Progenitor cell of endocrine pancreas (in vitro differentiated cells): ENCODE data around the gene ANO2. TPM values are rescaled to one million over a fixed set of nuclear protein-coding genes. Genes with fewer than 3 reads are reported as not detected.

Experiments used
- DNase-seq: peaks from one replicate; pipeline ENCODE4 v3.0.0; 2021; ENCODE audit warnings: low spot score; ENCODE audit not compliant: unreplicated experiment
- H3K27ac Mint-ChIP-seq: 2 replicates; pipeline ENCODE4 v1.8.0; 2021; ENCODE audit warnings: mild to moderate bottlenecking, moderate library complexity, mixed read lengths
- H3K27me3 Mint-ChIP-seq: 2 replicates; pipeline ENCODE4 v1.8.0; 2021; ENCODE audit warnings: mixed read lengths
- H3K36me3 Mint-ChIP-seq: 2 replicates; pipeline ENCODE4 v1.8.0; 2022; ENCODE audit warnings: mixed read lengths; ENCODE audit not compliant: insufficient read depth
- H3K4me1 Mint-ChIP-seq: 2 replicates; pipeline ENCODE4 v1.8.0; 2021; ENCODE audit warnings: low read depth, mixed read lengths
- H3K4me3 Mint-ChIP-seq: 2 replicates; pipeline ENCODE4 v1.8.0; 2021; ENCODE audit warnings: low read depth, mild to moderate bottlenecking, moderate library complexity, mixed read lengths
- H3K9me3 Mint-ChIP-seq: 2 replicates; pipeline ENCODE4 v1.8.0; 2021; ENCODE audit warnings: low read depth, mixed read lengths
- CTCF ChIP-seq: fragments of 200-600 bp; sonication (generic); IDR thresholded peaks from one replicate; pipeline ENCODE4 v1.5.0; 2021; ENCODE audit warnings: antibody characterized with exemption, mild to moderate bottlenecking; ENCODE audit not compliant: unreplicated experiment
- total RNA-seq: library from RNA; stranded (reverse); gene quantifications from 2 replicates; pipeline ENCODE4 v1.2.1, GENCODE V29; 2021

The ANO2 gene
- total RNA-seq, 1 donor from 2014 or later = 2.8 TPM

DNA sequence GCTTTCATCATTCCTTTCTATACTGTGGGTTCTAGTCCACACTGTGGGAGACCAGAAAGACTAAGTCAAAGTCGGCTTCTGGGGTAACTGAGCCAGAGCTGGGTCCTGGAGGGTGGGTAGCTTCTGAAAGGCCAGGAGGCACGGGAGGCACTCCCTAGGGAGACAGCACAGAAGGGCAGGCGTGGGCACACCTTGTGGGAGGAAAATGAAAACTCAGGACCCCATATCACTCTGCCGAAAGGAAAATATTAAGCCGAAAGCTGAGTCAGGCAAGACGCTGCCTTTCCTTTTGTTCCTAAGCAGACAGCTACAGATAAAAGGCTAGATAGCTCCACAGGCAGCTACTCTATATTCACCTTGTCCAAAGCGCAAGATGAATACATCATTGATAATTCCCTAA is 20.7 kb downstream of the ANO2 start:
- no peak overlapping the region for H3K4me3 Mint-ChIP-seq
- peaks cover 45% of the 10 kb centered on the region for H3K27me3 Mint-ChIP-seq
- no peaks in the 10 kb centered on the region for H3K9me3 Mint-ChIP-seq

DNA sequence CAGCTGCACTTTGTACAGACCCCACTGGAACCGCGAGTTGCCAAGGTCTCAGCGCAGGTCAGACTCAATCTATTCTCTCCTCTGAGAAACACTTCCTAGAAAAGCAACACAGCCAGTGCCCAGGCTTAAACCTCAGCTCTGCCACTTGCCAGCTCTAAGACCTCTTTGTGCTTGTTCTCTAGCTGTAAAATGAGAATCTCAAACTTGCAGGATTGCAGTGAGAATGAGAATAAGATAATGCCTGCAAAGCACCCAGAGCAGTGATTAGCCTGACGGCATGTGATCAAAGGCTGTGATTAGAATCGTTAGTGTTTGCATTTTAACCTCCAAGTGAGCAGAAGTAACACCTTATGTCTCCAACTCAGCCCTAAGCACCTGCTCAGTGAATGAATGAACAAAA is 21.3 kb downstream of the ANO2 start:
- Mint-ChIP-seq H3K27me3 (peaks cover 45% of the 10 kb centered on the region), H3K27ac (no peak overlapping the region), H3K9me3 (no peaks in the 10 kb centered on the region), H3K36me3 (no peaks in the 10 kb centered on the region), H3K4me1 (peaks cover 13% of the 10 kb centered on the region), H3K4me3 (no peak overlapping the region)
- no peak for TF ChIP-seq CTCF
- no peak for DNase-seq

More for the DNA sequence above, 20.7 kb downstream of the ANO2 start:
- Mint-ChIP-seq H3K36me3 (no peaks in the 10 kb centered on the region), H3K27ac (no peak overlapping the region), H3K4me1 (peaks cover 13% of the 10 kb centered on the region)
- no peak for TF ChIP-seq CTCF
- DNase-seq = no peak

DNA sequence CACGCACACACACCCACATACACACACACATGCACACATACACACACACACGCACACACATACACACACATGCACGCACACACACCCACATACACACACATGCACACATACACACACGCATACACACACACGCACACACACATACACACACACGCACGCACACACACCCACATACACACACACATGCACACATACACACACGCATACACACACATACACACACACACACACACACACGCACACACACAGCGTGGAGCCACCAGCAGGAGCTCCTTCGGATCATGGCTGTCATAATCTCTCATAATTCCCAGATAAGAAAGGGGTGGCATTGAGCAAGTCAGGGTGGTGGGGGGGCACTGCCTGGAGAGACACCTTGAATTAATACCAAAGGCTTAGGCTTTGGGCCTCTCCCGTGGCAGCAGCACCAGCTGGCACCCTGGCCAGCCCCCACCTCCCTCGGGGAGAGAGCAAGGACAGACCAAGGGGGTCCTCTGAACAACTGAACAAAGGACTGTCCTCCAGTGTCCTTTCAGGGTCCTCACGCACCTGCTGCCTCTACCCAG is 21.9 kb downstream of the ANO2 start:
- no peaks in the 10 kb centered on the region for H3K9me3 Mint-ChIP-seq
- H3K27ac Mint-ChIP-seq = no peak overlapping the region
- H3K4me3 Mint-ChIP-seq = no peak overlapping the region
- no peaks in the 10 kb centered on the region for H3K36me3 Mint-ChIP-seq
- peaks cover 13% of the 10 kb centered on the region for H3K4me1 Mint-ChIP-seq
- no peak for DNase-seq
- TF ChIP-seq CTCF = no peak
- H3K27me3 Mint-ChIP-seq = peaks cover 42% of the 10 kb centered on the region

- Mint-ChIP-seq H3K36me3 (no peaks in the 10 kb centered on the region), H3K4me3 (no peak overlapping the region), H3K9me3 (no peaks in the 10 kb centered on the region), H3K27me3 (peaks cover 35% of the 10 kb centered on the region), H3K4me1 (peaks cover 13% of the 10 kb centered on the region), H3K27ac (no peak overlapping the region)
- DNase-seq = no peak
- no peak for TF ChIP-seq CTCF
Measured at GRCh38 chr12:5921966-5922899, 22.8 kb downstream of the ANO2 start.

DNA sequence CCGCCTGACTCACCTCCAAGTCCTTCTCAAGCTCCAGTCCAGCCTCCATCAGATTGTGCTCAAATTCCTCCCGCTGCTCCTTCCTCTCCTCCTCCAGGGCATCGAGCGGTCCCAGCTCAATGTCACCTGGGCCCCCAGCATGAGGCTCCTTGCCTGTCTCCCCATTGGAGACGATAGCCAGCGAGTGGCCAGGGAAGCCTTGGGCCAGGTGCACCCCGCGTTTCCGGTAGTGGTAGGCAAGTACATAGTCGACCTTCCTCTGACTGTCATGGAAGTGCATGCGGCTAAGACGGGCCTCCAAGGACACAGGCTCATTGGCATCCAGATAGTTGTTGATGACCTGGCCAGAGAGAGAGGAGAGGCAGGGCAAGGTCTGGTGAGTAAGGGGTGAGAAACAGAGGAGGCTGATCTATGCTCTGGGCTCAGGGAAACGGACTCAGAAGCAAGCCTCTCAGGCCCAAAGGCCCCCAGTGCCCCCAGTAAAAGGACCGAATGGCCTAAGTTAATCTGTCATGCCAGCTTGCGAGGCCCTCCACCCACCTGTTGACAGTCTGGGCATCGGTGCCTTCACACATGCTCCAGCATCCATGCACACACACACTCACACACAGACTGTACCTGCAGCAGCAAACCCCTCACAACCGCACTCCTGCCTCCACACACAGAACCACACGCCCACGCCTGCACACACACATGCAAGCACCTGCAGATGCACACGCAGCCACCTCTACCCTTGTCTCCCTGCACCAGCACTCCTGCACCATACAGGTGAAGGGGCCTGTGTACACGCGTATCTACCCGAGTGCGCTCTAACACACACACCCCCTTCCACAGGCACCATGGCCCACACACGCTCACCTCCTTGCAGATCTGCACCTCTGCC is 23.8 kb downstream of the ANO2 start:
- Mint-ChIP-seq H3K4me1 (peaks cover 13% of the 10 kb centered on the region), H3K4me3 (no peak overlapping the region), H3K36me3 (no peaks in the 10 kb centered on the region), H3K27me3 (peaks cover 26% of the 10 kb centered on the region), H3K27ac (no peak overlapping the region), H3K9me3 (no peaks in the 10 kb centered on the region)
- DNase-seq = no peak
- TF ChIP-seq CTCF = no peak
